GM19043 (cell line): ENCODE measurements around the gene SZT2.

Experiments used
- ATAC-seq: cut with Tn5 transposase; IDR thresholded peaks from one replicate; pipeline ENCODE4 v1.9.1; 2021; ENCODE audit warnings: low read depth; ENCODE audit not compliant: unreplicated experiment

The SZT2 gene

DNA sequence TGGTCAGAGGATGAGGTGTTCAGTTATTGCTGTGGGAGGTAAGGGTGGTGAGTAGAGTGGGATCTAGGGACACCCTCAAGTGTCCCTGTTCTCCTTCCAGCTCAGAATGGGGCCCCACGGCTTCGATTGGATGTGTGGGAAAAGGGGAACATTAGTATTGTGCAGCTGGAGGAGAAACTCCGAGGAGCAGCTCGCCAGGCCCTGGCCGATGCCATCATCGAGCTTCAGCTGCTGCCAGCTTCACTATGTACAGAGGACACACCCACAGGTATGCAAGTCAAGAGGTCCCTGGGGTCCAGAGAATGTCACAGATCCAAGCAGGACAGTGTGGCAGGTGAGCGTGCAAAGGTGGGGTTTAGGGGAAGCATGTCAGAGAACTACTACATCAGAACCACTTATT lies 50.1 kb downstream of the SZT2 start:
- ATAC-seq = no peak

DNA sequence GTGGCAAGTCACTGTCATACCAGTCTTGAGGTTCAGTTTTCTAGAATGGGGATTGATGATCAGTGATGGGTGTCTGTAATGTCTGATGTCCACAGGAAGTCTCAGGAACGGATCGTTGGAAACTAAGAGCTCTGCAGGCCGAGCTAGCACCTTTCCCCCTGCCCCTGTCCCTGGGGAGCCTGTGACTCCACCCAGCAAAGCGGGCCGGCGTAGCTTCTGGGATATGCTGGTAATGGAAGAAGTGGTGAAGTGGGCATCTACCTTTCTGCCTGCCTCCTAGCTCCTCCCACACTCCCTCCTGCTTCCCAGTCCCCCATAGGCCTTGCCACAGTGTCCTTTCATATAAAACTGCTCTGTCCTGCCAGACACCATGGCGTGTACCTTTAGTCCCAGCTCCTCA lies 50.7 kb downstream of the SZT2 start:
- no peak for ATAC-seq

DNA sequence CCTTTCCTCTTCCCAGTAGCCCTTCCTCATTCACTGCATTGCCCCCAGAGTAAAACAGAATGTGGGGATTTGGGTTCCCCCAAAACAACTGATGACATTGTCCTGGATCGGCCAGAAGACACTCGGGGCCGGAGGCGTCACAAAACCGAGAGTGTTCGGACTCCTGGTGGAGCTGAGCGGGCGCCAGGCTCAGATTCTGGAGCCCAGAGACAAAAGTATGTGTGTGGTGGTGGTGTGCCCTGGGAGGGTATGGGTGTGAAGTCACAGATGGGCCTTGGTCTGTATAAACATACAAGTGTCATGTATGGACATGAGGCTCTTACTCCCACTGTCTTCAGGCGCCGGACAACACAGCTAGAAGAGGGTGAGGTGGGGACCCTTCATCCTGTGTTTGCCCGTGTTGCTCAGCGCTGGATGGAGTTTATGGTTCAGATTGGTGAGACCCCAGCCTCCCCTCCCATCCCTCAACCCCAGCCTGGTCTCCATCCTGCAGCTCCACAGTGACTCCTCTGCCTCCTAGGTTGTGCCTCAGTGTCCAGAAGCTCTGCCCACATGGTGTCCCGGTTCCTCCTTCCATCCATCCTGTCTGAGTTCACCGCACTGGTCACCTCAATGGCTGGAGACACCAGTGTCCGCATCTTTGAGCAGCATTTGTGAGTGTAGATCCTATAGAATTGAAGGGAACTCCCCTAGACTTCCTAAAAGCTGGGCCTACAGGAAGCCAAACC lies 51.6 kb downstream of the SZT2 start:
- ATAC-seq = no peak

DNA sequence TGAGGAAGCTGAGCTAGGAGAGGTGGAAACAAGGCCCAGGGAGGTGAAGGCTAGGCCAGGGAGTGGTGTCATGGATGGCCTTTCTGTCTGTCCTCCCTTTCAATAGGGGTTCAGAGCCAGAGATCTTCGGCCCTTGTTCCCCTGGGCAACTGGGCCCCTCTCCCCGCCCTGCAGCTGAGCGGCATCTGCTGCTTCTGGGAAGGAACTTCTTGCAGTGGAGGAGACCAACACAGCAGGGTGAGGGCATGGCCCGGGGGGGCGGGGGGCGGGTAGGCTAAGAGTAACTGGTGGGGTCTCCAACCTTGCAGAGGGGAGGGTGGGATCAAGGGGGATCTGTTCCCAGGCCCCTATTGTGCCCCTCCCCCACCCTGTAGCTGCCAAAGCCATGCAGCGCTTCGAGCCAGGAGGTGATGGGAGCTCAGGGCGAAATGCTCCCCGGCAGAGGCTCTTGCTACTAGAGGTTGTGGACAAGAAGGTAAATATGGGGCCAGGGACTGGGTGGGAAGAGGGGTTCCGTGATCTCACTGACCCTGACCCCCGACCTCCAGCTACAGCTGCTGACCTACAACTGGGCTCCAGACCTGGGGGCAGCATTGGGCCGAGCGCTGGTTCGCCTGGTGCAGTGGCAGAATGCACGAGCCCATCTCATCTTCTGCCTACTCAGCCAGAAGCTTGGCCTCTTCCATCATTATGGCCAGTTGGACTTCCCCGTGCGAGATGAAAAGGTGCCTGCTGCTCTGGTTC lies 52.4 kb downstream of the SZT2 start:
- no peak for ATAC-seq

DNA sequence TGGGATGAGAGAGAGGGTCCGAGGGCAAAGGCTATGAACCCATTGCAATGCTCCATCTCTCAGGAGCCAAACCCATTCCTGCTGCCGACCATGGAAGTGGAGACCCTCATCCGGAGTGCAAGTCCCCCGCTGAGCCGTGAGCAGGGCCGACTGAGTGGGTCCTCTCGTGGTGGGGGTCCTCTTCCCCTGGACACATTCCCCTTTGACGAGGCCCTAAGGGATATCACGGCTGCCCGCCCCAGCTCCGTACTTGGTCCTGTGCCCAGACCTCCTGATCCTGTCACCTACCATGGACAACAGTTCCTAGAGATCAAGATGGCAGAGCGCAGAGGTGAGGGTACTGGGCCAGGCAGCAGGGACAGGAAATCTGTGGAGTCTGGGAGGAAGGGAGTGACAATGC lies 53.1 kb downstream of the SZT2 start:
- ATAC-seq = no peak

DNA sequence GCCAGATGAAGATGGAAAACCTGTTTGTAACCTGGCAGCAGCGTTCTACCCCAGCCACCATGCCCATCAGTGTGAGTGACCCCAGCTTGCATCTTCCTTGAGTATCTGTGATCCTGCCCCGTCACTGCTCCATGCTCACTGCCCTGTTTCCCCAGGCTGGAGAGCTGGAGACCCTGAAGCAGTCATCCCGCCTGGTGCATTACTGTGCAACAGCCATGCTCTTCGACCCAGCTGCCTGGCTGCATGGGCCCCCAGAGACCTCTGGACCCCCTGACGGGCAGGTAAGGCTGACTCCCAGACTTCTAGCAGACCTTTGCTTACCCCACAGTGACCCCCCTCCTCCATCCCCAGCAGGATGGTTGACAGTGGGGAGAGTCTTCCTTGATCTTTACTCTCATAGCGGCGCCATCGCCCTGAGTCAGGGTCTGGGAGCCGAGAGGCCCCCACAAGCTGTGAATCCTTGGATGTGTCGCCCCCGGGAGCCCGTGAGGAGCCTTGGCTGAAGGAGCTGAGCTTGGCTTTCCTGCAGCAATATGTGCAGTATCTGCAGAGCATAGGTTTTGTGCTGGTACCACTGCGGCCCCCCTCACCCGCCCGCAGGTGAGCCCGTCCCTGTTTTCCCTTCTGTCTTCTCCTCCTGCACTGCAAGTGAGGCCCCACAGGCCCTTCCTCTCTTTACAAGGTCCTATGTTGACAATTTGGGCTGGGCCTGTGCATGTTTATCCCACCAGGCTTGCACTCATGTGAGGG lies 53.7 kb downstream of the SZT2 start:
- no peak for ATAC-seq

DNA sequence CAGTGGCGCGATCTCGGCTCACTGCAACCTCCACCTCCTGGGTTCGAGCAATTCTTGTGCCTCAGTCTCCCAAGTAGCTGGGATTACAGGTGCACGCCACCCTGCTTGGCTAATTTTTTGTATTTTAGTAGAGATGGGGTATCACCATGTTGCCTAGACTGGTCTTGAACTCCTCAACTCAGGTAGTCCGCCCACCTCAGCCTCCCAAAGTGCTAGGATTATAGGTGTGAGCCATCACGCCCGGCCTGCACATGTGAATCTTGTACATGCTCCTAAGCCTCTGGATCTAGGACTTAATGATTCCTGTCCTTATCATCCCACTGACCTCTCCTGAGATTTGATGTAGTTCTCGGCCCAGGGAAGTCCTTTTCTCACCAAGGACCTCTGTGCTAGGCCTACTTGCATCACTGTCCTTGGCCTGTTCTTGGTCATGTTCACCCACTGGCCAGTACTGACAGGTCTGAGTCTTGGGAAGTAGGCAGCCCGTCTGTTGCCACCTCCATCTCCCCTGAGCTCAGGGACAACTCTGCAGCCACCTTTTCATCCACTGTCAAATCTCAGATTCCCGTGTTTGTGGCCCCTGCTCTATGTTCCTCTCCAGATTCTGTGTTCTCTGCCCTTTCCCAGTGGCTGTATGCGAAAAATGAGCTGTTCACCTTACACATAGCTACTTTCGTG lies 54.6 kb downstream of the SZT2 start:
- no peak for ATAC-seq

DNA sequence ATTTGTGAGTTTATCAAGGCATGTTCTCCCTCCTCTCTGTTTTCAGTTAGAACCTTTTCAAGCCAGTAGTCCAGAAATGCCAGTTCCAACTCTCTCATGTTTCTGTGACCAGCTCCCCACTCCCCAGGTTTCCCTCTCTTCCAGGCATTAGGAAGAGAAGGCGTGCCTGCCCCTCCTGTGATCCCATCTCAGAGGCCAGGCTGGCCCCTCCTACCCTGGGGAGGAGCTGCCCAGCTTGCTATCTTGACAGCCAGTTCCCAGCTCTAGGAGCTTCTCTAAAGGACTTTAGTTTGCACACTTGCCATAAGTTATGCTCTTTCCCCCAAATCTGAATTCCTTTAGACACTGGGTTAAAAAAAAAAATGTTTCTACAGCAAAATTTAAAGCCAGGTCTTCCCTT lies 55.1 kb downstream of the SZT2 start:
- no peak for ATAC-seq

DNA sequence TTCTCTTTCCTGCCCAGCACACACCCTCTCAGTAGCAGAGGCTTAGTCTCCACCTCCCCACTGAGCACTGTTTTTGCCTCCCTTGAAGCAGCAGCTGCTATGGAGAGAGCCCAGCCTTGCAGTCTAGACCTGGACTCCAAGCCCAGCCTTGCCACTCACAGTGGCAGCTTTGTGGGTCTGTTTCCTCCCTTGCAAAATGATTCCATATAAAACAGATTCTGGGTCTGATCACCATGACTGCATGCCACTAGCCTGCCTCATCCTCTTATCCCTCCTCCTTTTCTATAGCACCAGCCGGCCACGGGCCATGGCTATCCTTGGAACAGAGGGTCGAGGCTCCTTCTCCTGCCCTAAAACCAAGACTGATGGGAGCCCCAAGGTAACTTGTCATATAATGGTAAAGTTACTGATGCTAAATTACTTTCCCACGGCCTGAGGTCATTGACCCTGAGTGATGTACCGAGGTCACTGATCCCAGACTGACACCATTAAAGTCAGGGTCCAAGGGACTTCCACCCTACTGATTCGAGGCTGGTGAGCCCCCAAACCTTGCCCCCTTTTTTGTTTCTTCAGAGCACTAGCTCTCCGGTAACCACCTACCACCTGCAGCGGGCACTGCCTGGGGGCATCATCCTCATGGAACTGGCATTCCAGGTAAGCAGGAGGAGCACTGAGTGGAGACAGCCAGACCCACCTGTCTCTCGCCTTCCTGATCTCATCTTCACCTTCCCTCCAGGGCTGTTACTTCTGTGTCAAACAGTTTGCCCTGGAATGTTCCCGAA lies 56.1 kb downstream of the SZT2 start:
- ATAC-seq = no peak

DNA sequence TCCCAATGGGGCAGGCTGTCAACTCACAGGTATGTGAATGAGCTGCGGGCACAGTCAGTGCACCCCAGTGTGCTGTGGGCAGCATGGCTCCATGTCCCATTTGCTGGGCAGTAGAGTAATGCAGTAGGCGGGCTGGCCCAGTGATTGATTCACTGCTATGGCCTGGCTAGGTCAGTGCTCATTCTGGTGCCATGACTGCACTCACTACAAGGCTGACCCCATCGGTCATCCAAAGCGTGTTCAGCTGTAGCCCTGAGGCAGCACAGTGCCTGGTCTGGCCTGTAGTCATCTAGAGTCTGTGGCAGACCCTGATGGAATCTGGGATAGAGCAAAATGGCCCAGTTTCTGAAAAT lies 56.7 kb downstream of the SZT2 start:
- ATAC-seq = no peak

DNA sequence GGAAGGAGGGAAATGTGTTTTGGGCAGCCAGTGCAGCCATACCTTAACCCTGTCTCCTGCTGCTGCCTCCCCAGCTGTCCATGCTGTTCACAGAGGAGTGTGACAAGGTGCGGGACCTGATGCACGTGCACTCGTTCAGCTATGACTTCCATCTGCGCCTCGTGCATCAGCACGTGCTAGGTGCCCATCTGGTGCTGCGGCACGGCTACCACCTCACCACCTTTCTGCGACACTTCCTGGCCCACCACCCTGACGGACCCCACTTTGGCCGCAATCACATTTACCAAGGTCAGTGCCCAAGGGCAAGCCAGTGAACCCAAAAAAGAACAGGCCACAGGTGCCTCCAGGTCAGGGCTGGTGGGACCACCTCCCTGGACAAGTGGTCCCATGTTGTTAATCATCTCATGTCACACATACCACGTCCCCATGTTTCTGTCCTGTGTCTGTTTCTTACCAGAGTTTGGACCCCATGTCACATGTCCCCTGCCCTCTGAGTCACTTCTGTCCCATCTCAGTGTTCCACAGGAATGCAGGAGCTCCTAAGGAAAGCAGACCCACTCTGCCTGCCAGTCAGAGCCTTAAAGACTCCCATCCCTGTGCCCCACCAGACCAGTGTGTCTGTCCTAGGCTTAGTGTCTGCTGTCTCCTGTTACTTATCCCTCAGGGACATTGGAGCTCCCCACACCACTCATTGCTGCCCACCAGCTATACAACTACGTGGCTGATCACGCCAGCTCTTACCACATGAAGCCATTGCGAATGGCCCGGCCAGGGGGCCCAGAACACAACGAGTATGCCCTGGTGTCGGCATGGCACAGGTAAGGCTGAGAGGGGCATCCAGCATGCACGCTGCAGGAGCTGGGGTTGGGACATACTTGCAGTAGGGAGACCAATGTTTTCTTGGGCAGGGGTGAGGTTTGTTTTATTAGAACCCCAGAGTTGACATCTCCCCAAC lies 57.5 kb downstream of the SZT2 start:
- ATAC-seq = no peak

DNA sequence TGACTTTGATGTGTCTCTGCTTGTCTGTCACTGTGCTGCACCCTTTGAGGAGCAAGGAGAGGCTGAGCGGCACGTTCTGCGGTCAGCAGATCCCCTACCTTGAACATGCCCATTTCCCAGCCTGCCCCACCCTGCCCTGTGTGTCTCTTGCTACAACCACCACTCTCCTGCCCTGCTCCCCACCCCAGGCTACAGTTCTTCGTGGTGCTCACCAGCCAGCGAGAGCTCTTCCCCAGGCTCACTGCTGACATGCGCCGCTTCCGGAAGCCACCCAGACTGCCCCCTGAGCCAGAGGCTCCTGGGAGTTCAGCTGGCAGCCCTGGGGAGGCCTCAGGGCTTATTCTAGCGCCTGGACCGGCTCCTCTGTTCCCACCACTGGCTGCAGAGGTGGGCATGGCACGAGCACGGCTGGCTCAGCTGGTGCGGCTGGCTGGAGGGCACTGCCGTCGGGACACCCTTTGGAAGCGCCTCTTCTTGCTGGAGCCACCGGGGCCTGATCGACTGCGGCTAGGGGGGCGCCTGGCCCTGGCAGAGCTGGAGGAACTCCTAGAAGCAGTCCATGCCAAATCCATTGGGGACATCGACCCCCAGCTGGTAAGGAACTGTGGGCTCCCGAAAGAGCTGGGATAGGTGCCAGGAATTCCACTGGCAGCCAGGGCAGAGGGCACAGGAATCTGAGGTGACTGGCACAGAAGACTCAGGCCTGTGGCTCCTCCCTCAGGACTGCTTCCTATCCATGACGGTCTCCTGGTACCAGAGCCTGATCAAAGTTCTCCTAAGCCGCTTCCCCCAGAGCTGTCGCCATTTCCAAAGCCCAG lies 58.4 kb downstream of the SZT2 start:
- no peak for ATAC-seq

DNA sequence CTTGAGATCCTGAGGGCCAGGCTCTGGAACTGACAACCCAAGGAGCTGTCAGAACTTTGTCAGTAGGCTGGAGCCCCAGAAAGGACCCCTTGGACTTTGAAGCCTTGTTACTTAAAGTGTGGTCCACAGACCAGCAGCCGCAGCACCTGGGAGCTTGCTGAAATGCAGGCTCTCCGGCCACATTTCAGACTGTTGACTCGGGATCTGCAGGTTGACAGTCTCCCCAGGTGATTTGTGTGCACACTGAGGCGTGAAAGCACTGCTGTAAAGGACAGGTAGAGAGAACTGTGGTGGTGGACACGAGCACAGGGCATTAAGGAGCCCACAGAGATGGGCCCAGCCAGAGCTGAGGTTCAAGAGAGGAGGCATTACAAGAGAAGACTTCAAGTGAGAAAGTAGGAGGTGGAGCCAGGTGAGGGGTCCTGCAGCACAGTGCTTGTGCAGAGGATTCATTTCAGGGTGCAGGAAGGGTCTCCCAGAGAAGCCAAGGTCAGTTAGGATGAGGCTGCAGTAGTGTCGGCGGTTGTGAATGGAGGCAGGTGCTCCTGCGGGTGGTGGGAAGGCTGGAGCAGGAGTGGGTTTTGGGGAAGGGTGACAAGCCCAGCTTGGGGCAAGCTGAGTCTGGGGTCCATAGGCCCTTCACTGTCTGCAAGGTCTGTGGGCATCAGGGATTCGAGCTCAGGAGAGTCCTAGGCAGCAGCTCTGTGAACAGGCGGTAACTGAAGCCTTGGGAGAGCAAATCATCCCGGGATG lies 59.4 kb downstream of the SZT2 start:
- ATAC-seq = no peak

DNA sequence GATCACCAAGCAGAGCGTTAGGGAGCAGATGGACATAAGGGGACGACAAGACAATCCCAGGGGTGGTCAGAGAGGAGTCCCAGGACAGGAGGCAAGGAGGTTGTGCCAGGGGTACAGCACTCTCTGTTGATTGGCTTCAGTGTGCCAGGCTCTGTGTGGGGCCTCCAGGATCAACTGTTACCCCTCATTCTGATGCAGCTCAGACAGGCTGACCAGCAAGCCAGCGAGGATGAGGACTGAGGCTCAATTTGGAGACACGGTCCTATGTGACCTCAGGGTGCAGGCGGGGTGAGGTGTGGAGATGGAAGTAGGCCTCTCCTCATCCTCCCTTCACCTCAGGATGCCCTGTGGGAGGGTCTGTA lies 60.0 kb downstream of the SZT2 start:
- no peak for ATAC-seq

DNA sequence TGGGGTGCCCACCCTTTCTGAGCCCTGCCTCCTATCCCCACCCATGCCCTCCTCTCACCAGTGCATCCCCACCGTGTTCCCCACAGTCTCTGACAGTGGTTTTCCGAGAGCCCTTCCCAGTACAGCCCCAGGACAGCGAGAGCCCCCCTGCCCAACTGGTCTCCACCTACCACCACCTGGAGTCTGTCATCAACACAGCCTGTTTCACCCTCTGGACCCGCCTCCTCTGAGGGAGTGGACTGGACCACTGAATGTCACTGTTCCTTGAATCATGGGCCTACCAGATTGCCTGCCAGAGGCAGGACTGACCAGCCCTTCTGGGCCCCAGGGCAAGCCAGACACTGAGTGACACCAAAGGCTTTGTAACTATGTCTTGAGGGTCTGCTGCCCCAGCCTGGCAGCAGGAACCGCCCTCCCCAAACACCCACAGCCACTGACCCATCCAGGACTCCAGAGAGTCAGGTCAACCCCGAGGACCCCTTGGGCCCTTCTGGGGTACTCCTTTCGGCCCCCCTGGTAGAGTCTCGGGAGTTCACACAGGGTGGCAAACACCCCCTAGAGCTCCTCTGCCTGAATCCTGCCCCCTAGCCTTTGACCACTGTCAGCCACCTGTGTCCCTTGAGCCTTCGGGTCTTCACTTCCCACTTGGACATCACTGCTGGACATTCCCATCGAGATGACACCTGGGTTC lies 60.7 kb downstream of the SZT2 start:
- no peak for ATAC-seq

DNA sequence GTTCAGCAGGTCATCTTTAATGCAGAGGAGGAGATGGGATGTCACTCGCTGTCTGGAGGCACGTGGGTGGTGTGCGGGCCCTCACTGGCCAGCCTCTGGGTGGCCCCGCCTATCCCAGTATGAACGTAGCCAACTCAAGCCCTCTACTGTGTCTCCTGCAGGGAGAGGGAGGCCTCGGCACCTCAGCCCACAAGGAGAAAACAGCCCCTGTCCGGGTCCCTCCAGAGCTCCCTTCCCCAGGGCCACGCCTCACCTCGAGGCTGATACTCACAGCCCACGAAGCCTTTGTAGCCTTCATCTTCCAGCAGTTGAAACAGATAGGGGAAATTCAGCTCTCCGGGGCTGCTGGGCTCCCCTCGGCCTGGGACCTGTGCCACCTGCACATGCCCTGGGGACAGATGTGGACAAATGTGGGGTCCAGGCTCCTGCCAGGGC lies 61.5 kb downstream of the SZT2 start:
- no peak for ATAC-seq
